ENCODE data around the gene TUBB3.
"Not testable (repeated sequence)": the region's sequence is repeated elsewhere in the genome, so short reads cannot be mapped to it uniquely, and the experiment has no call there.

The TUBB3 gene

GRCh38 chr16:89965447-89966225, 42.5 kb downstream of the TUBB3 start:
- no peak for DNase-seq (ENCODE audit: low read depth)

- DNase-seq (ENCODE audit: low read depth) = no peak
These were observed 43.6 kb downstream of the TUBB3 start for GRCh38 chr16:89966756-89967155.

- not testable (repeated sequence) for DNase-seq (ENCODE audit: low read depth)
These were observed 44.3 kb downstream of the TUBB3 start for GRCh38 chr16:89967436-89967835.

GRCh38 chr16:89968074-89968473, 44.9 kb downstream of the TUBB3 start:
- DNase-seq (ENCODE audit: low read depth) = not testable (repeated sequence)

- DNase-seq (ENCODE audit: low read depth) = no peak
These were observed 46.7 kb downstream of the TUBB3 start for GRCh38 chr16:89969741-89970410.

- DNase-seq (ENCODE audit: low read depth) = no peak
These were observed 48.5 kb downstream of the TUBB3 start for GRCh38 chr16:89971495-89972243.

- peak; percentile 73 for DNase-seq (ENCODE audit: low read depth)
These were observed 49.4 kb downstream of the TUBB3 start for GRCh38 chr16:89972244-89973234.

- no peak for DNase-seq (ENCODE audit: low read depth)
These were observed 50.1 kb downstream of the TUBB3 start for GRCh38 chr16:89973235-89973634.

- DNase-seq (ENCODE audit: low read depth) = no peak
These were observed 50.7 kb downstream of the TUBB3 start for GRCh38 chr16:89973654-89974335.

- DNase-seq (ENCODE audit: low read depth) = no peak
These were observed 51.7 kb downstream of the TUBB3 start for GRCh38 chr16:89974870-89975269.

- no peak for DNase-seq (ENCODE audit: low read depth)
These were observed 58.3 kb downstream of the TUBB3 start for GRCh38 chr16:89981414-89981813.

GRCh38 chr16:89982318-89982717, 59.2 kb downstream of the TUBB3 start:
- no peak for DNase-seq (ENCODE audit: low read depth)

GRCh38 chr16:89983536-89983935, 60.4 kb downstream of the TUBB3 start:
- no peak for DNase-seq (ENCODE audit: low read depth)

- DNase-seq (ENCODE audit: low read depth) = no peak
These were observed 61.1 kb downstream of the TUBB3 start for GRCh38 chr16:89984216-89984615.

- no peak for DNase-seq (ENCODE audit: low read depth)
These were observed 62.1 kb downstream of the TUBB3 start for GRCh38 chr16:89985219-89985618.
